Measurements from ENCODE around the gene GPC5. TPM values are rescaled to one million over a fixed set of nuclear protein-coding genes. Genes with fewer than 3 reads are reported as not detected.

Gene GPC5
- total and polyA plus RNA-seq, 2 of the 8 experiments (the other 6 are each of a cell fraction or from before 2014, with no cell fraction given) = 0.20 to 0.39 TPM

DNA sequence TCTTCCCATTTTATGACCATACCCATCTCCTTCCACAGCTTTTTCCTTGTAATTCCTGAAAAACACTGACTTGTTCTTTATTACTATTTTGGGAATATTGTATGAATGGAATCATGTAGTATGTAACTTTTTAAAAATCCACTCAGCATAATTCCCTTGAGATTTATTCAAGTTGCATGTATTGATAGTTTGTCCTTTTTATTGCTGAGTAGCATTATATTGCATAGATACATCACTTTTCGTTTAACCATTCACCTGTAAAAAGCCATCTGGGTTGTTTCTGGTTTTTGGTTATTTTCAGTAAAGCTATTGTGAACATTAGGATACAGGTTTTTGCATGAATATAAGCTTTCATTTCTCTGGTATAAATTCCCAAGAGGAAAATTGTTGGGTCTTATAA lies 115.4 kb downstream of the GPC5 start:
- H3K4me1 ChIP-seq (replicated peaks in 1 of 4; ENCODE audit: control insufficient read depth in 3 of 4, insufficient read depth in 4 of 4, low read length in 3 of 4) = no peaks in the 10 kb centered on the region
- H4K91ac ChIP-seq (replicated peaks; ENCODE audit: insufficient read length, low read length) = no peak overlapping the region
- no peak overlapping the region for H3K14ac ChIP-seq (ENCODE audit: insufficient read length)
- no peaks in the 10 kb centered on the region for H3K27me3 ChIP-seq (replicated peaks in 1 of 4; ENCODE audit: control insufficient read depth in 3 of 4, extremely low read depth in 1 of 4, insufficient read depth in 3 of 4, low read length in 3 of 4)
- no peak overlapping the region for H3K4ac ChIP-seq (replicated peaks; ENCODE audit: insufficient read length, low read depth, low read length)
- no peaks in the 10 kb centered on the region for H3K36me3 ChIP-seq (ENCODE audit: control insufficient read depth in 2 of 4, insufficient read depth in 4 of 4, low read length in 3 of 4)
- no peak for FAIRE-seq
- no peak overlapping the region for H2BK120ac ChIP-seq (replicated peaks; ENCODE audit: low read depth, low read length)
- no peak overlapping the region for H2AFZ ChIP-seq (ENCODE audit: low read length)
- H2BK15ac ChIP-seq (ENCODE audit: low read length) = no peak overlapping the region
- WGBS, 2 experiments (ENCODE audit: extremely low coverage in 1 of 2, insufficient coverage in 1 of 2, insufficient read length in 1 of 2, insufficient replicate concordance in 2 of 2, low coverage in 1 of 2, low lambda C conversion rate in 2 of 2, missing lambda C conversion rate in 1 of 2) = 83% methylated on average over 1 of the region's 1 CpG; no CpG with 5 or more reads in 1 of the 2 experiments
- H3K23me2 ChIP-seq (ENCODE audit: low read depth, low read length) = no peaks in the 10 kb centered on the region
- H3K56ac ChIP-seq (replicated peaks; ENCODE audit: insufficient read length, low read depth, low read length) = no peak overlapping the region
- no peaks in the 10 kb centered on the region for H3K79me2 ChIP-seq (ENCODE audit: control insufficient read depth in 1 of 2, insufficient read depth in 2 of 2, low read length in 2 of 2)
- no peak overlapping the region for H3K18ac ChIP-seq (ENCODE audit: extremely low read depth, low read length)
- no peak for DNase-seq (ENCODE audit: low read depth in 1 of 2, low spot score in 2 of 2)
- H2BK12ac ChIP-seq (ENCODE audit: low read depth, low read length) = no peak overlapping the region
- H3K23ac ChIP-seq (ENCODE audit: insufficient read length) = no peak overlapping the region
- ChIA-PET POLR2A (ENCODE audit: partially characterized antibody) (no interaction called here), CTCF (ENCODE audit: partially characterized antibody) (no interaction called here)
- no peak overlapping the region for H2BK5ac ChIP-seq (ENCODE audit: low read depth, low read length)
- H3K9me3 ChIP-seq (ENCODE audit: insufficient read depth in 2 of 2, low read depth in 1 of 2, low read length in 1 of 2) = peaks cover 0 to 2% of the 10 kb centered on the region in 2 experiments; a peak in 2 of 4 replicates
- no peak overlapping the region for H3K27ac ChIP-seq (ENCODE audit: low read depth, low read length)
- H3K9ac ChIP-seq (replicated peaks in 1 of 4; ENCODE audit: extremely low read depth in 1 of 4, low read depth in 3 of 4, low read length in 3 of 4) = no peak overlapping the region
- no peak overlapping the region for H2BK20ac ChIP-seq (ENCODE audit: low read length)
- H2AK5ac ChIP-seq (ENCODE audit: low read depth, low read length) = no peak overlapping the region
- H3K79me1 ChIP-seq (ENCODE audit: low read depth, low read length) = no peaks in the 10 kb centered on the region
- H3K4me3 ChIP-seq (ENCODE audit: extremely low read depth in 1 of 4, insufficient read depth in 2 of 4, low read depth in 3 of 4, low read length in 4 of 4) = no peak overlapping the region
- no peak overlapping the region for H4K5ac ChIP-seq (ENCODE audit: insufficient read length, low read depth, low read length)
- H4K8ac ChIP-seq (ENCODE audit: extremely low read depth, insufficient read depth, low read length) = no peak overlapping the region
- H4K20me1 ChIP-seq (replicated peaks in 1 of 2; ENCODE audit: control insufficient read depth in 1 of 2, insufficient read depth in 2 of 2, low read length in 2 of 2) = no peaks in the 10 kb centered on the region
- no peak overlapping the region for H3K4me2 ChIP-seq (ENCODE audit: insufficient read depth in 1 of 2, low read depth in 2 of 2, low read length in 2 of 2)
- TF ChIP-seq BRCA1 (IDR thresholded peaks at IDR 0.05; ENCODE audit: low read depth, low read length) (no peak), POLR2AphosphoS5 (IDR thresholded peaks at IDR 0.05; ENCODE audit: low read depth, low read length) (no peak), YY1 (IDR thresholded peaks at IDR 0.05; ENCODE audit: low read depth, low read length) (no peak), SUZ12 (IDR thresholded peaks at IDR 0.05; ENCODE audit: low read length) (no peak), PHF8 (conservative IDR thresholded peaks at IDR 0.05; ENCODE audit: low read depth, low read length) (no peak), BACH1 (IDR thresholded peaks at IDR 0.05; ENCODE audit: low read length) (no peak), TBP (IDR thresholded peaks at IDR 0.05; ENCODE audit: low read depth, low read length) (no peak), EP300 (IDR thresholded peaks at IDR 0.05; ENCODE audit: borderline replicate concordance in 1 of 2, low read depth in 2 of 2, low read length in 2 of 2) (no peak)
- TF ChIP-seq, protein P1, sequence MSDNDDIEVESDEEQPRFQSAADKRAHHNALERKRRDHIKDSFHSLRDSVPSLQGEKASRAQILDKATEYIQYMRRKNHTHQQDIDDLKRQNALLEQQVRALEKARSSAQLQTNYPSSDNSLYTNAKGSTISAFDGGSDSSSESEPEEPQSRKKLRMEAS (IDR thresholded peaks at IDR 0.05) = no peak

All from H1 (cell line).